GM12878 (cell line): ENCODE measurements around the gene TET3. TPM values are rescaled to one million over a fixed set of nuclear protein-coding genes. Genes with fewer than 3 reads are reported as not detected.

Source experiments
- BHLHE40 ChIP-seq, 2 experiments: fragments of 450-650 bp in 1 of 2; IDR thresholded peaks; 2 replicates each; pipeline ENCODE4 v1.6.1; 2011 to 2017; ENCODE audit warnings: low read depth in 2 of 2, borderline replicate concordance in 1 of 2, improper control_type of control experiment in 1 of 2, low read length in 1 of 2, mild to moderate bottlenecking in 1 of 2
- CEBPZ ChIP-seq: fragments of 150-350 bp; IDR thresholded peaks from 2 replicates; pipeline ENCODE4 v1.6.1; 2016; ENCODE audit warnings: low read depth, low read length
- EZH2 ChIP-seq: IDR thresholded peaks from 2 replicates; pipeline ENCODE4 v1.6.1; 2012; ENCODE audit warnings: low read depth, mild to moderate bottlenecking, control low read depth, inconsistent platforms, low read length, borderline replicate concordance; ENCODE audit not compliant: control insufficient read depth
- FOXK2 ChIP-seq: fragments of 450-650 bp; IDR thresholded peaks from 2 replicates; pipeline ENCODE4 v1.6.1; 2017; ENCODE audit warnings: mild to moderate bottlenecking, moderate library complexity
- IKZF2 ChIP-seq, 2 experiments: fragments of 450-650 bp; IDR thresholded peaks; 2 replicates each; pipeline ENCODE4 v1.6.1; 2017; ENCODE audit warnings: mild to moderate bottlenecking in 2 of 2, moderate library complexity in 2 of 2
- KAT2A ChIP-seq: conservative IDR thresholded peaks from 2 replicates; pipeline ENCODE4 v1.6.1; 2011; ENCODE audit warnings: low read depth, low read length; ENCODE audit not compliant: control insufficient read depth
- MEF2A ChIP-seq: IDR thresholded peaks from 2 replicates; pipeline ENCODE4 v1.6.1; 2011; ENCODE audit warnings: low read depth, mild to moderate bottlenecking, low read length, moderate library complexity; ENCODE audit not compliant: insufficient read depth
- REST ChIP-seq: IDR thresholded peaks from 2 replicates; pipeline ENCODE4 v1.6.1; 2012; ENCODE audit warnings: mild to moderate bottlenecking, low read depth, low read length
- RUNX3 ChIP-seq: IDR thresholded peaks from 2 replicates; pipeline ENCODE4 v1.6.1; 2012; ENCODE audit warnings: low read length, inconsistent platforms
- USF2 ChIP-seq: IDR thresholded peaks from 2 replicates; pipeline ENCODE4 v1.6.1; 2011; ENCODE audit warnings: low read depth, low read length, improper control_type of control experiment, borderline replicate concordance
- YY1 ChIP-seq: IDR thresholded peaks from 2 replicates; pipeline ENCODE4 v1.6.1; 2011; ENCODE audit warnings: low read depth, mild to moderate bottlenecking, low read length
- ZNF274 ChIP-seq: IDR thresholded peaks from one replicate; pipeline ENCODE4 v1.8.0; 2011; ENCODE audit not compliant: insufficient read length, insufficient read depth
- polyA plus RNA-seq, 11 experiments: library from polyadenylated mRNA; depleted of rRNA in 4 of 11; unstranded in 6 of 11; stranded (reverse) in 5 of 11; fragments of >200 nt; fragmentation: Nextera tagmentation in 4 of 11; fragmentation: Illumina TruSeq in 1 of 11; extraction: Ambion mirVana in 4 of 11; extraction: Trizol in 1 of 11; gene quantifications; 1 replicate in 1 of 11; 2 replicates in 10 of 11; pipeline versions ENCODE4 v1.2.1 to v1.2.3, GENCODE V29; 2011 to 2016; ENCODE audit warnings: inconsistent platforms in 2 of 11, missing spikeins in 2 of 11, low read depth in 1 of 11
- total RNA-seq, 4 experiments: library from RNA; depleted of rRNA in 3 of 4; stranded (reverse); fragments of >200 nt in 3 of 4; fragmentation: Illumina TruSeq in 1 of 4; extraction: Trizol in 1 of 4; gene quantifications; 2 replicates each; pipeline versions ENCODE4 v1.2.1 to v1.2.3, GENCODE V29; 2013 to 2021
- TF ChIP-seq, protein P1 (sequence below): fragments of 450-650 bp; IDR thresholded peaks from 2 replicates; pipeline ENCODE4 v1.6.1; 2014; ENCODE audit warnings: mild to moderate bottlenecking
- TF ChIP-seq, protein P2 (sequence below): fragments of 450-650 bp; IDR thresholded peaks from 2 replicates; pipeline ENCODE4 v1.6.1; 2017; ENCODE audit warnings: low read depth, mild to moderate bottlenecking, moderate library complexity
- TF ChIP-seq, protein P3 (sequence below): fragments of 450-650 bp; IDR thresholded peaks from 2 replicates; pipeline ENCODE4 v1.6.1; 2016; ENCODE audit warnings: mild to moderate bottlenecking
- TF ChIP-seq, protein P4 (sequence below): IDR thresholded peaks from 2 replicates; pipeline ENCODE4 v1.6.1; 2011; ENCODE audit warnings: borderline replicate concordance, low read depth, mild to moderate bottlenecking, moderate library complexity, mixed read lengths, low read length; ENCODE audit not compliant: insufficient read depth; ENCODE audit errors: extremely low read length

The TET3 gene
- total and polyA plus RNA-seq, 10 of the 15 experiments (the other 5 are each of a cell fraction or from before 2014, with no cell fraction given): 0.77 to 25.9 (median 8.5) TPM

DNA sequence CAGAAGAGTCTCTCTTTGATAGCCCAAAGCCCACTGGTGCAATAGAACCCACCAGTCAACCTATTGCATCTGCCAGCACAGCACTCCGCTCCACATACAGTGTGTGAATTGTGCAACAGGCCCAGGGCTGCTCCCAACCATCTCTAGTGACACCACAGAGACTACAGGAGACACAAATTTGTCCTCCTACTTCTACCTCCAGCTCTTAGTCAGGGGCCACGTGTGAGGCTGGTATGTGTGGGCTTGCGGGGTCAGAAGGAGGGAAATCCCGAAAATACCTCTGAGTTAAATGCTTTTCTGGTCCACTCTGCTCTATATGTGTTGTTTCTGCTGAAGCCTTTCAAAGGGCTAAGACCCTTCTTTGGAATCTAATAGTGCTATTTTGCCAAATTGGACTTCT lies 40.0 kb upstream of the TET3 start (continued):
- TF ChIP-seq FOXK2 (no peak), BHLHE40 (IDR thresholded peaks at IDR 0.05; ENCODE audit: borderline replicate concordance in 1 of 2, low read depth in 2 of 2, low read length in 1 of 2) (0 out of 4 replicates have a peak, but pooled peaks of 1 of the 2 experiments have one; percentile 17), USF2 (no peak), ZNF274 (no peak), REST (no peak), MEF2A (no peak), EZH2 (no peak), IKZF2 (IDR thresholded peaks at IDR 0.05) (no peak), CEBPZ (no peak), RUNX3 (peak; percentile 36; the same call in 1 of the 2 replicates), YY1 (no peak), KAT2A (no peak)
- TF ChIP-seq, protein P1, sequence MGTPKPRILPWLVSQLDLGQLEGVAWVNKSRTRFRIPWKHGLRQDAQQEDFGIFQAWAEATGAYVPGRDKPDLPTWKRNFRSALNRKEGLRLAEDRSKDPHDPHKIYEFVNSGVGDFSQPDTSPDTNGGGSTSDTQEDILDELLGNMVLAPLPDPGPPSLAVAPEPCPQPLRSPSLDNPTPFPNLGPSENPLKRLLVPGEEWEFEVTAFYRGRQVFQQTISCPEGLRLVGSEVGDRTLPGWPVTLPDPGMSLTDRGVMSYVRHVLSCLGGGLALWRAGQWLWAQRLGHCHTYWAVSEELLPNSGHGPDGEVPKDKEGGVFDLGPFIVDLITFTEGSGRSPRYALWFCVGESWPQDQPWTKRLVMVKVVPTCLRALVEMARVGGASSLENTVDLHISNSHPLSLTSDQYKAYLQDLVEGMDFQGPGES: no peak
- TF ChIP-seq, protein P2, sequence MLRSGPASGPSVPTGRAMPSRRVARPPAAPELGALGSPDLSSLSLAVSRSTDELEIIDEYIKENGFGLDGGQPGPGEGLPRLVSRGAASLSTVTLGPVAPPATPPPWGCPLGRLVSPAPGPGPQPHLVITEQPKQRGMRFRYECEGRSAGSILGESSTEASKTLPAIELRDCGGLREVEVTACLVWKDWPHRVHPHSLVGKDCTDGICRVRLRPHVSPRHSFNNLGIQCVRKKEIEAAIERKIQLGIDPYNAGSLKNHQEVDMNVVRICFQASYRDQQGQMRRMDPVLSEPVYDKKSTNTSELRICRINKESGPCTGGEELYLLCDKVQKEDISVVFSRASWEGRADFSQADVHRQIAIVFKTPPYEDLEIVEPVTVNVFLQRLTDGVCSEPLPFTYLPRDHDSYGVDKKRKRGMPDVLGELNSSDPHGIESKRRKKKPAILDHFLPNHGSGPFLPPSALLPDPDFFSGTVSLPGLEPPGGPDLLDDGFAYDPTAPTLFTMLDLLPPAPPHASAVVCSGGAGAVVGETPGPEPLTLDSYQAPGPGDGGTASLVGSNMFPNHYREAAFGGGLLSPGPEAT: no peak
- TF ChIP-seq, protein P3, sequence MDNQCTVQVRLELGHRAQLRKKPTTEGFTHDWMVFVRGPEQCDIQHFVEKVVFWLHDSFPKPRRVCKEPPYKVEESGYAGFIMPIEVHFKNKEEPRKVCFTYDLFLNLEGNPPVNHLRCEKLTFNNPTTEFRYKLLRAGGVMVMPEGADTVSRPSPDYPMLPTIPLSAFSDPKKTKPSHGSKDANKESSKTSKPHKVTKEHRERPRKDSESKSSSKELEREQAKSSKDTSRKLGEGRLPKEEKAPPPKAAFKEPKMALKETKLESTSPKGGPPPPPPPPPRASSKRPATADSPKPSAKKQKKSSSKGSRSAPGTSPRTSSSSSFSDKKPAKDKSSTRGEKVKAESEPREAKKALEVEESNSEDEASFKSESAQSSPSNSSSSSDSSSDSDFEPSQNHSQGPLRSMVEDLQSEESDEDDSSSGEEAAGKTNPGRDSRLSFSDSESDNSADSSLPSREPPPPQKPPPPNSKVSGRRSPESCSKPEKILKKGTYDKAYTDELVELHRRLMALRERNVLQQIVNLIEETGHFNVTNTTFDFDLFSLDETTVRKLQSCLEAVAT: no peak
- TF ChIP-seq, protein P4, sequence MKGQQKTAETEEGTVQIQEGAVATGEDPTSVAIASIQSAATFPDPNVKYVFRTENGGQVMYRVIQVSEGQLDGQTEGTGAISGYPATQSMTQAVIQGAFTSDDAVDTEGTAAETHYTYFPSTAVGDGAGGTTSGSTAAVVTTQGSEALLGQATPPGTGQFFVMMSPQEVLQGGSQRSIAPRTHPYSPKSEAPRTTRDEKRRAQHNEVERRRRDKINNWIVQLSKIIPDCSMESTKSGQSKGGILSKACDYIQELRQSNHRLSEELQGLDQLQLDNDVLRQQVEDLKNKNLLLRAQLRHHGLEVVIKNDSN: peak; percentile 22
